ENCODE results near the gene MAPK10. TPM values are rescaled to one million over a fixed set of nuclear protein-coding genes. Genes with fewer than 3 reads are reported as not detected.
"Not testable (repeated sequence)": the region's sequence is repeated elsewhere in the genome, so short reads cannot be mapped to it uniquely, and the experiment has no call there.

Gene MAPK10
- total RNA-seq, 1 donor from 2014 or later: not detected

DNA sequence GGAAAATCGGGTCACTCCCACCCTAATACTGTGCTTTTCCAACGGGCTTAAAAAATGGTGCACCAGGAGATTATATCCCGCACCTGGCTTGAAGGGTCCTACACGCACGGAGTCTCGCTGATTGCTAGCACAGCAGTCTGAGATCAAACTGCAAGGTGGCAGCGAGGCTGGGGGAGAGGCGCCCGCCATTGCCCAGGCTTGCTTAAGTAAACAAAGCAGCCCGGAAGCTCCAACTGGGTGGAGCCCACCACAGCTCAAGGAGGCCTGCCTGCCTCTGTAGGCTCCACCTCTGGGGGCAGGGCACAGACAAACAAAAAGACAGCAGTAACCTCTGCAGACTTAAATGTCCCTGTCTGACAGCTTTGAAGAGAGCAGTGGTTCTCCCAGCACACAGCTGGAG, 191.5 kb downstream of the MAPK10 start:
- H3K9me3 Mint-ChIP-seq; H3K4me1 Mint-ChIP-seq; H3K27me3 Mint-ChIP-seq; H3K4me3 Mint-ChIP-seq; DNase-seq; H3K27ac Mint-ChIP-seq; intact Hi-C loops (cut with micrococcal nuclease); H3K36me3 Mint-ChIP-seq (ENCODE audit: low read depth): not testable (repeated sequence)

GRCh38 chr4:86160426-86160825, 199.4 kb downstream of the MAPK10 start:
- no peaks in the 10 kb centered on the region for H3K4me1 Mint-ChIP-seq

GRCh38 chr4:86159216-86159615, 200.6 kb downstream of the MAPK10 start:
- intact Hi-C loops (cut with micrococcal nuclease): no loop called here
- Mint-ChIP-seq H3K36me3 (ENCODE audit: low read depth) (no peaks in the 10 kb centered on the region), H3K9me3 (no peaks in the 10 kb centered on the region), H3K4me1 (no peaks in the 10 kb centered on the region), H3K27ac (no peak overlapping the region), H3K4me3 (no peak overlapping the region), H3K27me3 (no peaks in the 10 kb centered on the region)
- no peak for DNase-seq

More at GRCh38 chr4:86160426-86160825, 199.4 kb downstream of the MAPK10 start:
- no peaks in the 10 kb centered on the region for H3K27me3 Mint-ChIP-seq
- no peak overlapping the region for H3K4me3 Mint-ChIP-seq
- intact Hi-C loops (cut with micrococcal nuclease): no loop called here
- no peak for DNase-seq
- H3K27ac Mint-ChIP-seq: no peak overlapping the region
- H3K9me3 Mint-ChIP-seq: no peaks in the 10 kb centered on the region
- H3K36me3 Mint-ChIP-seq (ENCODE audit: low read depth): no peaks in the 10 kb centered on the region

DNA sequence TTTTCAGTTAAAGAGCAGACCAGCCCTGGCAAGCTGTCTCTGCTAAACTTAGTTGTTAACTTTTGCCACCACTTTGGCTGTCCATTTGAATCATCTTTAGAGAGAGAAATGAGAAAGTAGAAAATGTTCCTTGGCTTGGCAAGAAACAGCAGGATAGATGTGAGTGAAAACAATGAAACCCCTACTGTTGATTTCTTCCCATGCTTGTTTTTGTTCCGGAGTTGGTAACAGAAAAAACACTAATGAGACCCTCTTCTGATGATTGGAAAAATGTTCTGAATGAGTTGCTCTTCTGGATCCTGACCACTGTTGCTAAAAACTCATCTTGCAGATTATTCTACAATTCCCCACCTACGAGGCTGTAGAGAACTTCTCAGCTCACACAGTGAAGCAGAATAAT, 203.3 kb downstream of the MAPK10 start:
- Mint-ChIP-seq H3K27ac (no peak overlapping the region), H3K9me3 (no peaks in the 10 kb centered on the region), H3K27me3 (no peaks in the 10 kb centered on the region), H3K4me3 (no peak overlapping the region), H3K36me3 (ENCODE audit: low read depth) (no peaks in the 10 kb centered on the region), H3K4me1 (no peaks in the 10 kb centered on the region)
- intact Hi-C loops (cut with micrococcal nuclease): no loop called here
- no peak for DNase-seq

- Mint-ChIP-seq H3K4me1 (no peaks in the 10 kb centered on the region), H3K4me3 (no peak overlapping the region), H3K9me3 (no peaks in the 10 kb centered on the region), H3K36me3 (ENCODE audit: low read depth) (no peaks in the 10 kb centered on the region), H3K27ac (no peak overlapping the region), H3K27me3 (no peaks in the 10 kb centered on the region)
- DNase-seq: no peak
- intact Hi-C loops (cut with micrococcal nuclease): no loop called here
Measured at GRCh38 chr4:86155766-86156165, 204.1 kb downstream of the MAPK10 start.

- intact Hi-C loops (cut with micrococcal nuclease): no loop called here
- Mint-ChIP-seq H3K27me3 (no peaks in the 10 kb centered on the region), H3K36me3 (ENCODE audit: low read depth) (no peaks in the 10 kb centered on the region), H3K27ac (no peak overlapping the region), H3K4me1 (no peaks in the 10 kb centered on the region), H3K4me3 (no peak overlapping the region), H3K9me3 (no peaks in the 10 kb centered on the region)
- no peak for DNase-seq
Measured at GRCh38 chr4:86152454-86152853, 207.4 kb downstream of the MAPK10 start.

DNA sequence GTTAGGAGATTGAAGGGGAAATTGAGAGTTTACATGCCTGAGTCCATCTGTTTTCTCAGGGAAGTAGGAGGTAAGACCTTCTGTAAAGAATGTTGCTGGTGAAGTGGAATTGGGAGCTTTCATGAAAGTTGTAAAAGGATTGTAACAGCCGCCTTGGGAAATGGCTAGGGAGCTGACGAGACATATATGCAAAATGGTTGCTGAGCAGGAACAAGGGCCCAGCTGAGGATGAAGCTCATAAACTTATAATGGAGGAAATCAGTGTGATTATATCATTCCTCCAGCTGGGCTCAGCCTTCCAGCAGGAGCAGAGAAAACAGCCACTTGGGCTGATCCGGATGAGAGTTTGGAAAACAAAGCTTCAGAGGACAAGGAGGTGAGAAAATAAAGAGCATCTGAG, 208.7 kb downstream of the MAPK10 start:
- Mint-ChIP-seq H3K27ac (no peak overlapping the region), H3K4me3 (no peak overlapping the region), H3K9me3 (no peaks in the 10 kb centered on the region), H3K36me3 (ENCODE audit: low read depth) (no peaks in the 10 kb centered on the region), H3K4me1 (no peaks in the 10 kb centered on the region), H3K27me3 (no peaks in the 10 kb centered on the region)
- intact Hi-C loops (cut with micrococcal nuclease): no loop called here
- DNase-seq: no peak

- Mint-ChIP-seq H3K27me3 (no peaks in the 10 kb centered on the region), H3K36me3 (ENCODE audit: low read depth) (no peaks in the 10 kb centered on the region), H3K4me3 (no peak overlapping the region), H3K4me1 (no peaks in the 10 kb centered on the region), H3K27ac (no peak overlapping the region), H3K9me3 (no peaks in the 10 kb centered on the region)
- intact Hi-C loops (cut with micrococcal nuclease): no loop called here
- no peak for DNase-seq
Measured at GRCh38 chr4:86141161-86141560, 218.7 kb downstream of the MAPK10 start.

DNA sequence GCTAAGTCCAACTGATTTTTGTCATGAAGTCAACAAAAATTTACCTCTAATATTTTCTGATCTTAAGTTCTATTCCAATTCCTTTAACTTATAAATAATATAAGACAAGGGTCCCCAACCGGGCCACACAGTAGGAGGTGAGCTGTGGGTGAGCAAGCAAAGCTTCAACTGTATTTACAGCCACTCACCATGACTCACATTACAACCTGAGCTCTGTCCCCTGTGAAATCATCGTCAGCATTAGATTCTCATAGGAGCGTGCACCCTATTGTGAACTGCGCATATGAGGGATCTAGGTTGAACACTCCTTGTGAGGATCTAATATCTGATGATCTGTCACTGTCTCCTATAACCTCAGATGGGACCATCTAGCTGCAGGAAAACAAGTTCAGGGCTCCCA, 227.4 kb downstream of the MAPK10 start:
- Mint-ChIP-seq H3K4me3 (no peak overlapping the region), H3K27me3 (no peaks in the 10 kb centered on the region), H3K4me1 (no peaks in the 10 kb centered on the region), H3K27ac (no peak overlapping the region), H3K9me3 (no peaks in the 10 kb centered on the region), H3K36me3 (ENCODE audit: low read depth) (no peaks in the 10 kb centered on the region)
- intact Hi-C loops (cut with micrococcal nuclease): no loop called here
- DNase-seq: no peak

- Mint-ChIP-seq H3K4me3 (no peak overlapping the region), H3K4me1 (no peaks in the 10 kb centered on the region), H3K36me3 (ENCODE audit: low read depth) (no peaks in the 10 kb centered on the region), H3K27ac (no peak overlapping the region), H3K9me3 (no peaks in the 10 kb centered on the region), H3K27me3 (no peaks in the 10 kb centered on the region)
- DNase-seq: no peak
- intact Hi-C loops (cut with micrococcal nuclease): no loop called here
Measured at GRCh38 chr4:86131456-86131855, 228.4 kb downstream of the MAPK10 start.

DNA sequence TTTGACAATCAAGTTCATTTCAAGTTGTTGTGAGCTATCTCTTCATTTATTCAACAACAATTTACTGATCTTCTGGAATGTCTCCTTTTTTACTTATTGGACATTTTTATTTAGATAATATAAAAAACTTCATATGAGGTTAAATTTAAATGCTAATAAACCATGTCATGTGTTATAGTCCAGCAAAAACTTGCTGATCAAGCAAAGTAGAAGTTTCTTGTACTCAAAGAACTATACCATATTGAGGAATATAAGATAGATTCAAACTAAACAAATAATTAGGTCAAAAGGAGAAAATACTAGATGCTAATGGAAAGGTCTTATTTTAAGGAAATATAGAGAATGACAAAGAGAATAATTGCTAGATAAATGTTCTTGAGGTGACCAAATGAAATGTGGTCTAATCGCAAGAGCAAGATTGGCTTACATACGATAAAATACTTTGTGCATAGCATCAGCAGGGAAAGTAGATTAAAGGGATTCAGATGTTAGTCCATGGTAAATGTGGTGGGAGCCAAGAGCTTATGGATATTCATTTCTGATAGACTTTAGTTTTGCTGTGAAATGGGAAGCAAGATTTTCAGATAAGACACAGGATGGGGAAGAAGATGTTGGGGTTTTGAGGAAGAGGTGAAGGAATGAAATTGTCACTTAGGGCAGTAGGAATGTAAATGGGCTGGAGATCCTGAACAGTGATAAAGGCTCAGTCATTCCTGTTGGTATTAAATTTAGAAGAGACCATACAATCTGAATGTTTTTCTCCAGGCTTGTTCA, 229.5 kb downstream of the MAPK10 start:
- no peak overlapping the region for H3K27ac Mint-ChIP-seq

GRCh38 chr4:86129546-86129945, 230.3 kb downstream of the MAPK10 start:
- H3K27ac Mint-ChIP-seq: no peak overlapping the region
- no peak for DNase-seq
- no peaks in the 10 kb centered on the region for H3K27me3 Mint-ChIP-seq
- no peaks in the 10 kb centered on the region for H3K9me3 Mint-ChIP-seq
- H3K36me3 Mint-ChIP-seq (ENCODE audit: low read depth): no peaks in the 10 kb centered on the region
- intact Hi-C loops (cut with micrococcal nuclease): no loop called here
- H3K4me1 Mint-ChIP-seq: no peaks in the 10 kb centered on the region
- H3K4me3 Mint-ChIP-seq: no peak overlapping the region

More for the DNA sequence above, 229.5 kb downstream of the MAPK10 start:
- H3K36me3 Mint-ChIP-seq (ENCODE audit: low read depth): no peaks in the 10 kb centered on the region
- H3K9me3 Mint-ChIP-seq: no peaks in the 10 kb centered on the region
- no peak for DNase-seq
- intact Hi-C loops (cut with micrococcal nuclease): no loop called here
- no peak overlapping the region for H3K4me3 Mint-ChIP-seq
- H3K4me1 Mint-ChIP-seq: no peaks in the 10 kb centered on the region
- no peaks in the 10 kb centered on the region for H3K27me3 Mint-ChIP-seq

DNA sequence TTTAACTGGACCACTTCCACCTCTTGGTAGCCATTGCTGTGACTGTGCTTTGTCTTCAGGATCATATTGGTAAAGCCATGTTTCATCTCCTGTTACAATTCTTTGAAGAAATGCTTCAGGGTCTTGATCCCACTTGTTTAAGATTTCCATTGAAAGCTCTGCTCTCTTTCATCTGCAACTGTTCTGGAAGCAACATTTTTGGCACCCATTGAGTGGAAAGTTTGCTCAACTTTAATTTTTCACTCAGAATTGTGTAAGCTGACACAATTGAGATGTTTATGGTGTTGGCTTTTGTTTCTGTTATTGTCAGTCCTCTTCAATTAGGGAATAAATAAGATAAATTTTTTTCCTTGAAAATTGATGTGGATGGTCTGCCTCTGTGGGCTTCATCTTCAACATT, 237.4 kb downstream of the MAPK10 start:
- no peaks in the 10 kb centered on the region for H3K4me1 Mint-ChIP-seq
- no peaks in the 10 kb centered on the region for H3K36me3 Mint-ChIP-seq (ENCODE audit: low read depth)
- no peak for DNase-seq
- no peak overlapping the region for H3K4me3 Mint-ChIP-seq
- H3K9me3 Mint-ChIP-seq: no peaks in the 10 kb centered on the region
- no peak overlapping the region for H3K27ac Mint-ChIP-seq
- H3K27me3 Mint-ChIP-seq: no peaks in the 10 kb centered on the region
- intact Hi-C loops (cut with micrococcal nuclease): no loop called here

- no peaks in the 10 kb centered on the region for H3K4me1 Mint-ChIP-seq
- H3K9me3 Mint-ChIP-seq: no peaks in the 10 kb centered on the region
- no peaks in the 10 kb centered on the region for H3K36me3 Mint-ChIP-seq (ENCODE audit: low read depth)
- intact Hi-C loops (cut with micrococcal nuclease): no loop called here
- H3K27ac Mint-ChIP-seq: no peak overlapping the region
- H3K27me3 Mint-ChIP-seq: no peaks in the 10 kb centered on the region
- no peak overlapping the region for H3K4me3 Mint-ChIP-seq
- DNase-seq: no peak
Measured at GRCh38 chr4:86118711-86119110, 241.1 kb downstream of the MAPK10 start.

DNA sequence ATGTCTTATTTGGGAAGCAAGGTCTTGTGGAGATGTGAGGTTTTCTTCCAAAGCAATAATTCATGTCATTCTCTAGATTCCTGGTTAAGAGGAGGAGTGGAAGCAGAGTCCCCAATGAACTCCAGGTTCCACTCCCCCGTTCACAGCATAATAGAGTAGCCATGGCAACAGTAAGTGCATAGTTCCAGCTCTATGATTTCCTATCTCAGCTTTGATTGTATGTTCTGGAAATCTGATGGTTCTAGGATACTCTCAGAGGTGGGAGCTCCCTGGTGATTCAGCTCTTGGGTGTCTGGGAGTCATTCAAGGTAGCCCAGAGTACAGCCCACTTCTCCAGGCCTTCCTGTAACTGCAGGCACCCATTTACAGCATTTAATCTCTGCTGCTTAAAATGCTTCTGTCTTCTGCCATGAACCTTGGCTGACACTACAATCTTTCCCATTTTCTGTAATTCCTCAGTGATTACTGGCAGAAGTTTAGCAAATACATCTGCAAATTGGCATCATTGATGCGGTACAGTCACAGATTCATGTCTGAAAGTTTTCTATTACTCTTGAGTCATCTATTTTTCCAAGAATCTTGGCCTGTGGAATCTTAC, 242.0 kb downstream of the MAPK10 start:
- DNase-seq: no peak
- Mint-ChIP-seq H3K36me3 (ENCODE audit: low read depth) (no peaks in the 10 kb centered on the region), H3K27ac (no peak overlapping the region), H3K9me3 (no peaks in the 10 kb centered on the region), H3K27me3 (no peaks in the 10 kb centered on the region), H3K4me3 (no peak overlapping the region), H3K4me1 (no peaks in the 10 kb centered on the region)
- intact Hi-C loops (cut with micrococcal nuclease): no loop called here

All from activated CD4-positive, alpha-beta T cell treated with anti-CD3 and anti-CD28 coated beads, Interleukin-2, amount 10 ng/mL, durations not matched to agents 24 days and 14 days (primary cell).